Measurements from ENCODE around the gene NKIRAS2.

DNA sequence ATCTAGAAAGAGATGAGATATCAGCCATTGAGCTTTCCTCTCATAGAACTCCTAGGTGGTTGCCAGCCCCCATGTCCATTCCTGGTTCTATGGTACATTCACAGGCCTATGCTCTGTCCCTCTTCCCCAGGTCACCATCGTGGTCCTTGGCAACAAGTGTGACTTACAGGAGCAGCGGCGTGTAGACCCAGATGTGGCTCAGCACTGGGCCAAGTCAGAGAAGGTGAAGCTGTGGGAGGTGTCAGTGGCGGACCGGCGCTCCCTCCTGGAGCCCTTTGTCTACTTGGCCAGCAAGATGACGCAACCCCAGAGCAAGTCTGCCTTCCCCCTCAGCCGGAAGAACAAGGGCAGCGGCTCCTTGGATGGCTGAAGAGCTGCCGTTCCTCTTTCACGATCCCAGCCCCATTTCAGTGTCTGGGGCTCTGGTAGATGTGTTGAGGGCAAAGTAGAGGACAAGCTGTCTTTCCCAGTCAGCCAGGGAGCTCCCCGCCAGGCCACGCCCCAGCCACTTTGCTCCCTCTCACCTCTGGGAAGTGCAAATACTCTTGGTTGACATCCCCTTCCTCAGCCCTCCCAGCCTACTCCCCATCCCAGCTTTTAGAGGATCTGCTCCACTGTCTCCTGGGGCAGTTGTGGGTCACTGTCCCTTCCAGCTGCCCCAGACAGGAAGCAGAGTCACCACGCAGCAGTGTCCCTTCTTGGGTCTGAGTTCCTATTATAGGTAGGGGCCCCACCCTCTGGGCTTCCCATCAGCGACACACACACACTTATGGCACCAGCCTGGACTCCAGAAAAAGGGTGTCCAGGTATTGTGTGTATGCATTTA lies 3.8 kb downstream of the NKIRAS2 start:
- TF ChIP-seq POLR2A (IDR thresholded peaks at IDR 0.05): no peak
- TF ChIP-seq, protein P1, sequence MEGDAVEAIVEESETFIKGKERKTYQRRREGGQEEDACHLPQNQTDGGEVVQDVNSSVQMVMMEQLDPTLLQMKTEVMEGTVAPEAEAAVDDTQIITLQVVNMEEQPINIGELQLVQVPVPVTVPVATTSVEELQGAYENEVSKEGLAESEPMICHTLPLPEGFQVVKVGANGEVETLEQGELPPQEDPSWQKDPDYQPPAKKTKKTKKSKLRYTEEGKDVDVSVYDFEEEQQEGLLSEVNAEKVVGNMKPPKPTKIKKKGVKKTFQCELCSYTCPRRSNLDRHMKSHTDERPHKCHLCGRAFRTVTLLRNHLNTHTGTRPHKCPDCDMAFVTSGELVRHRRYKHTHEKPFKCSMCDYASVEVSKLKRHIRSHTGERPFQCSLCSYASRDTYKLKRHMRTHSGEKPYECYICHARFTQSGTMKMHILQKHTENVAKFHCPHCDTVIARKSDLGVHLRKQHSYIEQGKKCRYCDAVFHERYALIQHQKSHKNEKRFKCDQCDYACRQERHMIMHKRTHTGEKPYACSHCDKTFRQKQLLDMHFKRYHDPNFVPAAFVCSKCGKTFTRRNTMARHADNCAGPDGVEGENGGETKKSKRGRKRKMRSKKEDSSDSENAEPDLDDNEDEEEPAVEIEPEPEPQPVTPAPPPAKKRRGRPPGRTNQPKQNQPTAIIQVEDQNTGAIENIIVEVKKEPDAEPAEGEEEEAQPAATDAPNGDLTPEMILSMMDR (IDR thresholded peaks at IDR 0.05 in 8 of 11, conservative IDR thresholded peaks at IDR 0.05 in 3 of 11): peak in 1 of 11 experiments; percentile 23
